ENCODE measurements around the gene SYT6. TPM values are rescaled to one million over a fixed set of nuclear protein-coding genes. Genes with fewer than 3 reads are reported as not detected.

The SYT6 gene
- polyA plus RNA-seq, 3 donors, result 1.3 to 1.5 (median 1.4) TPM

Other genes starting within 250 kb of the SYT6 start
- 10 to 100 TPM; 22.8 to 27.7 (median 23.9) TPM for gene AP4B1, start 249.1 kb downstream of the SYT6 start, polyA plus RNA-seq (ENCODE audit: insufficient read length in 3 of 3)
- 10 to 100 TPM; 10.4 to 11.2 (median 10.8) TPM for gene DCLRE1B, start 248.5 kb downstream of the SYT6 start, polyA plus RNA-seq (ENCODE audit: insufficient read length in 3 of 3)
- gene HIPK1, start 224.5 kb downstream of the SYT6 start, polyA plus RNA-seq (ENCODE audit: insufficient read length in 3 of 3), result 10 to 100 TPM; 44.7 to 48.1 (median 47.4) TPM
- 100 to 1,000 TPM; 134 to 158 (median 154) TPM for gene OLFML3, start 174.4 kb downstream of the SYT6 start, polyA plus RNA-seq (ENCODE audit: insufficient read length in 3 of 3)